GM04503 (cell line): ENCODE results near the gene CLTA.

Source experiments
- DNase-seq: peaks from one replicate; pipeline ENCODE4 v3.0.0-alpha.2; 2012; ENCODE audit warnings: low read depth

Gene CLTA

GRCh38 chr9:36190388-36191289, at the start of gene CLTA:
TSS of gene CLTA (plus strand) at chr9:36190921. CDS start at chr9:36191057, 136 bp downstream.
- DNase-seq, result peak; percentile 97

GRCh38 chr9:36141288-36141687, 49.4 kb upstream of the CLTA start:
- no peak for DNase-seq

- DNase-seq, result no peak
Observed at GRCh38 chr9:36141761-36142160, 49.0 kb upstream of the CLTA start.

- no peak for DNase-seq
Observed at GRCh38 chr9:36142510-36143244, 48.0 kb upstream of the CLTA start.

- no peak for DNase-seq
Observed at GRCh38 chr9:36143245-36143641, 47.5 kb upstream of the CLTA start.

GRCh38 chr9:36144309-36145232, 46.1 kb upstream of the CLTA start:
- DNase-seq, result no peak

GRCh38 chr9:36145970-36146369, 44.8 kb upstream of the CLTA start:
- no peak for DNase-seq

GRCh38 chr9:36146651-36147050, 44.1 kb upstream of the CLTA start:
- DNase-seq, result no peak

GRCh38 chr9:36147441-36148175, 43.1 kb upstream of the CLTA start:
- DNase-seq, result no peak

- peak; percentile 85 for DNase-seq
Observed at GRCh38 chr9:36148311-36149051, 42.2 kb upstream of the CLTA start.

GRCh38 chr9:36149197-36149596, 41.5 kb upstream of the CLTA start:
- no peak for DNase-seq

- DNase-seq, result no peak
Observed at GRCh38 chr9:36150574-36151315, 40.0 kb upstream of the CLTA start.

GRCh38 chr9:36151316-36152210, 39.2 kb upstream of the CLTA start:
- no peak for DNase-seq

GRCh38 chr9:36152741-36153438, 37.8 kb upstream of the CLTA start:
- DNase-seq, result no peak

- no peak for DNase-seq
Observed at GRCh38 chr9:36153746-36154145, 37.0 kb upstream of the CLTA start.

- DNase-seq, result no peak
Observed at GRCh38 chr9:36154331-36154952, 36.3 kb upstream of the CLTA start.

GRCh38 chr9:36156116-36156515, 34.6 kb upstream of the CLTA start:
- DNase-seq, result no peak

- DNase-seq, result no peak
Observed at GRCh38 chr9:36158122-36158521, 32.6 kb upstream of the CLTA start.
